ENCODE results near the gene CTIF. TPM values are rescaled to one million over a fixed set of nuclear protein-coding genes. Genes with fewer than 3 reads are reported as not detected.

The CTIF gene
- total and polyA plus RNA-seq, 12 donors: 20.5 to 159 (median 57.0) TPM

- Histone ChIP-seq H3K4me1 (replicated peaks in 1 of 2) (no peaks in the 10 kb centered on the region), H3K27me3 (no peaks in the 10 kb centered on the region), H3K27ac (no peak overlapping the region), H3K9me3 (replicated peaks in 1 of 3) (no peaks in the 10 kb centered on the region), H3K36me3 (replicated peaks in 1 of 2) (peaks cover 0 to 11% of the 10 kb centered on the region in 2 donors), H3K4me3 (no peak overlapping the region)
- 97 to 98% (median 97%) methylated on average over 4 to 7 of the region's 7 CpGs for WGBS, 4 donors
- TF ChIP-seq POLR2A (IDR thresholded peaks at IDR 0.05): no peak
- TF ChIP-seq CTCF (IDR thresholded peaks at IDR 0.05): no peak
- intact Hi-C loops (cut with DNase I): loop anchor here (5.0 to 10.0 kb wide), 8 partner anchors 115 to 745 kb away; no protein-coding TSS in a partner anchor
- DNase-seq: peak in 3 of 7 donors; percentile 10 to 35 (median 13)
Observed at GRCh38 chr18:48669991-48670750, 131.3 kb downstream of the CTIF start.

GRCh38 chr18:48670751-48671560 is 132.1 kb downstream of the CTIF start:
- Histone ChIP-seq H3K36me3 (replicated peaks in 1 of 2) (peaks cover 0 to 11% of the 10 kb centered on the region in 2 donors), H3K27ac (no peak overlapping the region), H3K4me3 (no peak overlapping the region), H3K9me3 (replicated peaks in 1 of 3) (no peaks in the 10 kb centered on the region), H3K4me1 (replicated peaks in 1 of 2) (peaks cover 7% of the 10 kb centered on the region in 2 donors), H3K27me3 (no peaks in the 10 kb centered on the region)
- intact Hi-C loops (cut with DNase I): loop anchor here (10.0 kb wide), 6 partner anchors 114 to 744 kb away; no protein-coding TSS in a partner anchor
- peak in 3 of 7 donors; percentile 13 to 45 (median 21) for DNase-seq
- WGBS, 4 donors: 97 to 100% (median 98%) methylated on average over 1 to 4 of the region's 4 CpGs
- TF ChIP-seq POLR2A (IDR thresholded peaks at IDR 0.05) (no peak), CTCF (IDR thresholded peaks at IDR 0.05) (no peak)

- Histone ChIP-seq H3K4me3 (no peak overlapping the region), H3K36me3 (replicated peaks in 1 of 2) (peaks cover 0 to 11% of the 10 kb centered on the region in 2 donors), H3K27me3 (no peaks in the 10 kb centered on the region), H3K27ac (no peak overlapping the region), H3K9me3 (replicated peaks in 1 of 3) (no peaks in the 10 kb centered on the region), H3K4me1 (replicated peaks in 1 of 2) (peaks cover 8 to 13% of the 10 kb centered on the region in 2 donors)
- intact Hi-C loops (cut with DNase I): loop anchor here (10.0 kb wide), 6 partner anchors 113 to 743 kb away; no protein-coding TSS in a partner anchor
- WGBS, 4 donors: 94 to 100% (median 97%) methylated on average over 1 of the region's 1 CpG
- TF ChIP-seq POLR2A (IDR thresholded peaks at IDR 0.05) (no peak), CTCF (IDR thresholded peaks at IDR 0.05) (no peak)
- no peak for DNase-seq
Observed at GRCh38 chr18:48671561-48671945, 132.7 kb downstream of the CTIF start.
